GM23338 (cell line): ENCODE data around the gene LYRM2.

Source experiments
- EZH2phosphoT487 ChIP-seq: fragments of 200-600 bp; sonication (generic); IDR thresholded peaks from one replicate; pipeline ENCODE4 v1.8.1; 2018; ENCODE audit warnings: antibody characterized with exemption; ENCODE audit not compliant: unreplicated experiment
- TF ChIP-seq, protein P1 (sequence below): IDR thresholded peaks from one replicate; pipeline ENCODE4 v1.6.1; 2018; ENCODE audit warnings: antibody characterized with exemption; ENCODE audit not compliant: unreplicated experiment
- TF ChIP-seq, protein P2 (sequence below), 2 experiments: fragments of 200-600 bp in 1 of 2; sonication (generic) in 1 of 2; conservative IDR thresholded peaks; 2 replicates each; pipeline versions ENCODE4 v1.5.1 to v1.6.1; 2016 to 2017; ENCODE audit warnings: antibody characterized with exemption in 2 of 2, low read depth in 2 of 2, mild to moderate bottlenecking in 2 of 2, moderate library complexity in 1 of 2

DNA sequence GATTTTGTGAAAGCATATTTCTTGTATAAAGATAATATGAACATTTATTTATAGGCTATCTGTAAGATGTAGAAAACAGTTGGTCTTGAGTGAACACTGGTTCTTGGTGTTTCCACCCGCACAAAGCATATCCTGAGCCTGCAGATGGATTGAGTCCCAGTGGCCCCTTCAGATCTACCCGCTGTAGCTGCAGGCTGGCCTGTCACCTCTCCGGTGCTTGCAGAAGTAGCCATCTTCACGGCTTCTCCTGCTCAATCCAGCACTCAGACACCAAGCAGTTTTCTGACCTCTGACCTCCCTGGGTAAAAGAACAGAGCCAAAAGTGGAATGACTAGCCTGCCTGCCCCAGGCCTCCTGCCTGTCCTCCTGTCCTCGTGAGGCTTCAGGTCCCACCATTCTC is 22.7 kb downstream of the LYRM2 start:
- TF ChIP-seq, protein P1, sequence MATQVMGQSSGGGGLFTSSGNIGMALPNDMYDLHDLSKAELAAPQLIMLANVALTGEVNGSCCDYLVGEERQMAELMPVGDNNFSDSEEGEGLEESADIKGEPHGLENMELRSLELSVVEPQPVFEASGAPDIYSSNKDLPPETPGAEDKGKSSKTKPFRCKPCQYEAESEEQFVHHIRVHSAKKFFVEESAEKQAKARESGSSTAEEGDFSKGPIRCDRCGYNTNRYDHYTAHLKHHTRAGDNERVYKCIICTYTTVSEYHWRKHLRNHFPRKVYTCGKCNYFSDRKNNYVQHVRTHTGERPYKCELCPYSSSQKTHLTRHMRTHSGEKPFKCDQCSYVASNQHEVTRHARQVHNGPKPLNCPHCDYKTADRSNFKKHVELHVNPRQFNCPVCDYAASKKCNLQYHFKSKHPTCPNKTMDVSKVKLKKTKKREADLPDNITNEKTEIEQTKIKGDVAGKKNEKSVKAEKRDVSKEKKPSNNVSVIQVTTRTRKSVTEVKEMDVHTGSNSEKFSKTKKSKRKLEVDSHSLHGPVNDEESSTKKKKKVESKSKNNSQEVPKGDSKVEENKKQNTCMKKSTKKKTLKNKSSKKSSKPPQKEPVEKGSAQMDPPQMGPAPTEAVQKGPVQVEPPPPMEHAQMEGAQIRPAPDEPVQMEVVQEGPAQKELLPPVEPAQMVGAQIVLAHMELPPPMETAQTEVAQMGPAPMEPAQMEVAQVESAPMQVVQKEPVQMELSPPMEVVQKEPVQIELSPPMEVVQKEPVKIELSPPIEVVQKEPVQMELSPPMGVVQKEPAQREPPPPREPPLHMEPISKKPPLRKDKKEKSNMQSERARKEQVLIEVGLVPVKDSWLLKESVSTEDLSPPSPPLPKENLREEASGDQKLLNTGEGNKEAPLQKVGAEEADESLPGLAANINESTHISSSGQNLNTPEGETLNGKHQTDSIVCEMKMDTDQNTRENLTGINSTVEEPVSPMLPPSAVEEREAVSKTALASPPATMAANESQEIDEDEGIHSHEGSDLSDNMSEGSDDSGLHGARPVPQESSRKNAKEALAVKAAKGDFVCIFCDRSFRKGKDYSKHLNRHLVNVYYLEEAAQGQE = no peak
- TF ChIP-seq, protein P2, sequence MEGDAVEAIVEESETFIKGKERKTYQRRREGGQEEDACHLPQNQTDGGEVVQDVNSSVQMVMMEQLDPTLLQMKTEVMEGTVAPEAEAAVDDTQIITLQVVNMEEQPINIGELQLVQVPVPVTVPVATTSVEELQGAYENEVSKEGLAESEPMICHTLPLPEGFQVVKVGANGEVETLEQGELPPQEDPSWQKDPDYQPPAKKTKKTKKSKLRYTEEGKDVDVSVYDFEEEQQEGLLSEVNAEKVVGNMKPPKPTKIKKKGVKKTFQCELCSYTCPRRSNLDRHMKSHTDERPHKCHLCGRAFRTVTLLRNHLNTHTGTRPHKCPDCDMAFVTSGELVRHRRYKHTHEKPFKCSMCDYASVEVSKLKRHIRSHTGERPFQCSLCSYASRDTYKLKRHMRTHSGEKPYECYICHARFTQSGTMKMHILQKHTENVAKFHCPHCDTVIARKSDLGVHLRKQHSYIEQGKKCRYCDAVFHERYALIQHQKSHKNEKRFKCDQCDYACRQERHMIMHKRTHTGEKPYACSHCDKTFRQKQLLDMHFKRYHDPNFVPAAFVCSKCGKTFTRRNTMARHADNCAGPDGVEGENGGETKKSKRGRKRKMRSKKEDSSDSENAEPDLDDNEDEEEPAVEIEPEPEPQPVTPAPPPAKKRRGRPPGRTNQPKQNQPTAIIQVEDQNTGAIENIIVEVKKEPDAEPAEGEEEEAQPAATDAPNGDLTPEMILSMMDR (conservative IDR thresholded peaks at IDR 0.05; ENCODE audit: low read depth in 2 of 2) = no peak
- TF ChIP-seq EZH2phosphoT487 = no peak
